ENCODE data around the gene CAMSAP1.
"Not testable (repeated sequence)": the region's sequence is repeated elsewhere in the genome, so short reads cannot be mapped to it uniquely, and the experiment has no call there.

CAMSAP1 gene

DNA sequence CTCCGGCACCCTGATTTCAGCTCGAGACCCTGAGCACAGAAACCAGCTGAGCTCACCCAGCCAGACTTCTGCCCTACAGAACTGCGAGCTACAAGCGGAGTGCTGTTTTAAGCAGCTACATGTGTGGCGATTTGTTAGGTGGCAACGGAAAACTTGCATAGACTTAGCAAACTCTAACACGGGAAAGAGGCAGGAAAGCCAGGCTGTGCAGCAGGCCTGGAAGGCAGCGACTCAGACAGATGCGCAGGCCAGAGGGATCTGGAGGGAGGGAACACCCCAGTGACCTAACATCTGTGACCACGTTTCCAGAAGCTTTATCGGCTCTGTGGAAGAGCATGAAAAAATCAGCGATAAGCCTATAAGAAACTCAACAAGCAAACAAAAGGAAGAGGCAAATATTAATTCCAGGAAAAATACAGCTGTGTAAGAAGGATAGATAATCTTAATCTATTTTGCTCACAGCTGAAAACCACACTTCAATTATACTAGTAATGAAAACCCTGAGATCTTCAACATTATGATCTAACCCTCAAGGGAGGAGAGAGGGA lies 42.9 kb upstream of the CAMSAP1 start:
- H3K4me3 ChIP-seq (replicated peaks; ENCODE audit: low read depth, low read length) = no peak overlapping the region
- DNase-seq (ENCODE audit: extremely low read depth, low read depth) = no peak
- TF ChIP-seq, protein P1, sequence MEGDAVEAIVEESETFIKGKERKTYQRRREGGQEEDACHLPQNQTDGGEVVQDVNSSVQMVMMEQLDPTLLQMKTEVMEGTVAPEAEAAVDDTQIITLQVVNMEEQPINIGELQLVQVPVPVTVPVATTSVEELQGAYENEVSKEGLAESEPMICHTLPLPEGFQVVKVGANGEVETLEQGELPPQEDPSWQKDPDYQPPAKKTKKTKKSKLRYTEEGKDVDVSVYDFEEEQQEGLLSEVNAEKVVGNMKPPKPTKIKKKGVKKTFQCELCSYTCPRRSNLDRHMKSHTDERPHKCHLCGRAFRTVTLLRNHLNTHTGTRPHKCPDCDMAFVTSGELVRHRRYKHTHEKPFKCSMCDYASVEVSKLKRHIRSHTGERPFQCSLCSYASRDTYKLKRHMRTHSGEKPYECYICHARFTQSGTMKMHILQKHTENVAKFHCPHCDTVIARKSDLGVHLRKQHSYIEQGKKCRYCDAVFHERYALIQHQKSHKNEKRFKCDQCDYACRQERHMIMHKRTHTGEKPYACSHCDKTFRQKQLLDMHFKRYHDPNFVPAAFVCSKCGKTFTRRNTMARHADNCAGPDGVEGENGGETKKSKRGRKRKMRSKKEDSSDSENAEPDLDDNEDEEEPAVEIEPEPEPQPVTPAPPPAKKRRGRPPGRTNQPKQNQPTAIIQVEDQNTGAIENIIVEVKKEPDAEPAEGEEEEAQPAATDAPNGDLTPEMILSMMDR (IDR thresholded peaks at IDR 0.05; ENCODE audit: low read depth, low read length, missing control alignments) = no peak

- TF ChIP-seq, protein P1 (IDR thresholded peaks at IDR 0.05; ENCODE audit: low read depth, low read length, missing control alignments) = no peak
Measured at GRCh38 chr9:135949501-135950134, 42.3 kb upstream of the CAMSAP1 start.

GRCh38 chr9:135948968-135949367 lies 41.6 kb upstream of the CAMSAP1 start:
- TF ChIP-seq, protein P1 (IDR thresholded peaks at IDR 0.05; ENCODE audit: low read depth, low read length, missing control alignments) = no peak
- H3K4me3 ChIP-seq (replicated peaks; ENCODE audit: low read depth, low read length) = no peak overlapping the region
- no peak for DNase-seq (ENCODE audit: extremely low read depth, low read depth)

More at GRCh38 chr9:135949501-135950134, 42.3 kb upstream of the CAMSAP1 start:
- no peak overlapping the region for H3K4me3 ChIP-seq (replicated peaks; ENCODE audit: low read depth, low read length)
- DNase-seq (ENCODE audit: extremely low read depth, low read depth) = no peak

DNA sequence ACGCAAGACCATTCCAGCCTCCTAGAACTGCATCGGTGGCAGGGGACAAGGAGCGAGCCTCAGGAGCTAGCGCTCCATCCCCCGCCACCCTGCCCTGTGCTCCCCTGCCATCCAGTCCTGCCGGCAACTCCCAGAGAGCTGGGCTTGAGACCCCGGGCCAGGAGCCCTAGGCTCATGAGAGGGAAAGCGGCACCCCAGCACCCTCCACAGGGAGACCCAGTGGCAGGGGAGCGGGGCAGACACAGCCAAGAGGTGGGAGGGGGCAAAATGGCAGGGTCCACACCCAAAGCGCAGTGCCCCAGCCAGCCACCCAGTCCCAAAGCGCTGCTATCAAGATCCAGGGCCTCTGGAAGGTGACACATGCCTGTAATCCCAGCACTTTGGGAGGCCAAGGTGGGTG lies 41.1 kb upstream of the CAMSAP1 start:
- TF ChIP-seq, protein P1 (IDR thresholded peaks at IDR 0.05; ENCODE audit: low read depth, low read length, missing control alignments) = no peak
- H3K4me3 ChIP-seq (replicated peaks; ENCODE audit: low read depth, low read length) = no peak overlapping the region
- DNase-seq (ENCODE audit: extremely low read depth, low read depth) = no peak

DNA sequence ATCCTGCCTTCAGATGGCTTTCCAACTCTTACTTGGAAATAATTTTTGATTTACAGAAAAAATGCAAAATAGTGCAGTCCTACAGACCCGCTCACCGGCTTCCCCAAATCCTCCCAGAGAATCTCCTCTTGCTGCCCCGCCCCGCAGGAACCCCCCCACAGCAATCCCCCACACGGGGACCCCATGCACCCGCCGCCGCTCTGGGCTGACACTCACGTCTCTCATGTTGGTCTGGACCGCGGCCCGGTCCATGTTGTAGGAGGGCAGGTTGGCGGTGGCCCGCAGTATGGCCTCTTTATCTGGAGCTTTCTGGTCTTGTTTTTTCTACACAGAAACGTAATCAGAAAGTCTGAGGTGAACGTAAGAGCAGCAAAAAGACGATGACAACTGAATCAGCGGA lies 40.2 kb upstream of the CAMSAP1 start:
- TF ChIP-seq, protein P1 (IDR thresholded peaks at IDR 0.05; ENCODE audit: low read depth, low read length, missing control alignments) = no peak
- H3K4me3 ChIP-seq (replicated peaks; ENCODE audit: low read depth, low read length) = no peak overlapping the region
- DNase-seq (ENCODE audit: extremely low read depth, low read depth) = no peak

- H3K4me3 ChIP-seq (replicated peaks; ENCODE audit: low read depth, low read length); DNase-seq (ENCODE audit: extremely low read depth, low read depth): not testable (repeated sequence)
Measured at GRCh38 chr9:135947105-135947504, 39.8 kb upstream of the CAMSAP1 start.

GRCh38 chr9:135946392-135946994 lies 39.1 kb upstream of the CAMSAP1 start:
- no peak for DNase-seq (ENCODE audit: extremely low read depth, low read depth)
- TF ChIP-seq, protein P1 (IDR thresholded peaks at IDR 0.05; ENCODE audit: low read depth, low read length, missing control alignments) = no peak
- H3K4me3 ChIP-seq (replicated peaks; ENCODE audit: low read depth, low read length) = no peak overlapping the region

Data from HFF-Myc (cell line).